Mucosa of descending colon (tissue), 3 donors: ENCODE results near the gene PNMA1. TPM values are rescaled to one million over a fixed set of nuclear protein-coding genes. Genes with fewer than 3 reads are reported as not detected.
A peak's percentile ranks its signal among the peaks of the same experiment; 100 is the strongest.

Experiments used
- ATAC-seq: fragments of 200-7000 bp; cut with Tn5 transposase; one replicate; pipeline ENCODE4 v1.9.1; 2020; ENCODE audit warnings: mild to moderate bottlenecking, moderate library complexity
- DNase-seq, 3 donors: peaks; one replicate each; pipeline ENCODE4 v3.0.0-alpha.2; 2020
- H3K36me3 ChIP-seq: fragments of 200-600 bp; one replicate; pipeline ENCODE4 v1.8.0; 2021; ENCODE audit warnings: low read depth, mild to moderate bottlenecking
- H3K4me1 ChIP-seq: fragments of 200-600 bp; one replicate; pipeline ENCODE4 v1.8.0; 2021; ENCODE audit warnings: low read depth, mild to moderate bottlenecking
- H3K4me3 ChIP-seq: fragments of 200-600 bp; one replicate; pipeline ENCODE4 v1.8.0; 2021; ENCODE audit warnings: mild to moderate bottlenecking
- H3K9me3 ChIP-seq: fragments of 200-600 bp; one replicate; pipeline ENCODE4 v1.8.0; 2021; ENCODE audit warnings: mild to moderate bottlenecking
- intact Hi-C, 2 donors: fragments of 100-400 bp; cut with DNase I in 1 of 2; cut with micrococcal nuclease in 1 of 2; formaldehyde crosslinking; loops; one replicate each; pipeline versions ENCODE4 v1.11.0 to v1.11.1; 2022; cut with DNase I, micrococcal nuclease
- total RNA-seq, 3 donors: library from RNA; stranded (reverse); fragmentation: NEBNext Ultra II Directional in 2 of 3; extraction: Animal tissue kit (Norgen Biotek cat#: 25700) in 2 of 3; gene quantifications; one replicate each; pipeline versions ENCODE4 v1.2.1 to v1.2.4, GENCODE V29; 2021 to 2023
- TF ChIP-seq, protein P1 (sequence below): fragments of 200-600 bp; IDR thresholded peaks from one replicate; pipeline ENCODE4 v1.8.0; 2022; ENCODE audit warnings: antibody characterized with exemption, mild to moderate bottlenecking
- donor health status: DM: no; HTN: no; CAD: no; lungs with moderate emphysema.
- donor health status: DM: no; HTN: no; CAD: no.
- donor health status: DM: no; HTN: yes; CAD: no.

Gene PNMA1
- total RNA-seq, 3 donors from 2014 or later: 11.7 to 70.7 (median 15.5) TPM

DNA sequence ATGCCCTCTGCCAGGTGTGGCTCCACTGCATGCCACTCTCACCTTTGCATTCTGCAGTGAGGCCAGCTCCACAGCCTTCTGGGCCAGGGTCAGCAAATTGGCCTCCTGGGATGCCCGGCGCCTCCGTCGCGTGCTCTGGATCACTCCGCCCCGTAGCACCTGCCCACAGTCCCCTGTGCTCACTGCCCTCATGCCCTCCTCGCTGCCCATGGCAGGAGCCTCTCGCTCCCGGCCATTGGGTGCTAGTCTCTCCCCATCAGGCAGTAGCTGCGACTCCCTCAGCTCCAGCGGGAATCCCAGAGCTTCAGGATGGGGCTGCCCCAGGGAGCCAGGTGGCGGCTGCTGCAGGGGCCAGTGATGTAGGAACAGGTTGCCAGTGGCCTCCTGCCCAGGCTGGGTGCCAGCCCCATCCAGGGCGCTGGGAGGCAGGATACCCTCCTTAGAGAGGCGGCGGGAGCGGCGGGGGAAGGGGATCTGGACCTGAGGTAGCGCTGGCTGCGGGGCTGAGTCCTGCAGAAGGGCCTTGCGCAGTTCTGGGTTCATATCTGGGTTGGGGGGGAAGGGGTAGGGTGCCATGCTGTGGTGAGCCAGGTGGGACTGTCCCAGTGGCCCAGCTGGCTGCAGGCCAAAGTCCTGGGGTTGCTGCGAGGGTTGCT, 24.5 kb upstream of the PNMA1 start:
- intact Hi-C loops: no loop called here
- DNase-seq (peak in 2 of 3 donors; percentile 49 to 55), ATAC-seq (no peak)
- peaks cover 41% of the 10 kb centered on the region for H3K4me1 ChIP-seq
- TF ChIP-seq, protein P1, sequence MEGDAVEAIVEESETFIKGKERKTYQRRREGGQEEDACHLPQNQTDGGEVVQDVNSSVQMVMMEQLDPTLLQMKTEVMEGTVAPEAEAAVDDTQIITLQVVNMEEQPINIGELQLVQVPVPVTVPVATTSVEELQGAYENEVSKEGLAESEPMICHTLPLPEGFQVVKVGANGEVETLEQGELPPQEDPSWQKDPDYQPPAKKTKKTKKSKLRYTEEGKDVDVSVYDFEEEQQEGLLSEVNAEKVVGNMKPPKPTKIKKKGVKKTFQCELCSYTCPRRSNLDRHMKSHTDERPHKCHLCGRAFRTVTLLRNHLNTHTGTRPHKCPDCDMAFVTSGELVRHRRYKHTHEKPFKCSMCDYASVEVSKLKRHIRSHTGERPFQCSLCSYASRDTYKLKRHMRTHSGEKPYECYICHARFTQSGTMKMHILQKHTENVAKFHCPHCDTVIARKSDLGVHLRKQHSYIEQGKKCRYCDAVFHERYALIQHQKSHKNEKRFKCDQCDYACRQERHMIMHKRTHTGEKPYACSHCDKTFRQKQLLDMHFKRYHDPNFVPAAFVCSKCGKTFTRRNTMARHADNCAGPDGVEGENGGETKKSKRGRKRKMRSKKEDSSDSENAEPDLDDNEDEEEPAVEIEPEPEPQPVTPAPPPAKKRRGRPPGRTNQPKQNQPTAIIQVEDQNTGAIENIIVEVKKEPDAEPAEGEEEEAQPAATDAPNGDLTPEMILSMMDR: no peak
- H3K9me3 ChIP-seq: no peaks in the 10 kb centered on the region
- H3K36me3 ChIP-seq: peaks cover 11% of the 10 kb centered on the region
- H3K4me3 ChIP-seq: no peak overlapping the region

DNA sequence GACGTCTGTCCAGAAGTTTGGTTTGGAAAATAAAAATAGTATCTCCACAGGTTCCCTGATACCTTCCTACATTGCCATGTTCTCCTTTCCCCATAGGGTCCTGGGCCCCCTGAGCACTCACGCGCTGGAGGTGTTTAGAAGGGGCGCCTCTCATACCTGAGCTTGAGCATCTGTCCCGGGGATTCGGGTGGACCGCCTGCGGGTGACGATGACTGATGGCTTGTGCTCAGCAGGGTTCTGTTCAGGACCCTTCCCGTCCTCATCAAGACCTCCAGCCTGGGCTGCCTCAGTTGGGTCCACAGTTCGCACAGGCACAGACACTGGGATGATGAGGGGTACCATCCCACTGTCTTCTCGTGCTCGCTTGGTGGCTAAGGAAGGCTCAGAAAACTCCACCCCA, 22.7 kb upstream of the PNMA1 start:
- Histone ChIP-seq H3K9me3 (no peaks in the 10 kb centered on the region), H3K4me3 (no peak overlapping the region), H3K4me1 (peaks cover 27% of the 10 kb centered on the region), H3K36me3 (peaks cover 11% of the 10 kb centered on the region)
- DNase-seq: peak in 1 of 3 donors; percentile 26
- intact Hi-C loops: no loop called here
- TF ChIP-seq, protein P1: no peak
- no peak for ATAC-seq

DNA sequence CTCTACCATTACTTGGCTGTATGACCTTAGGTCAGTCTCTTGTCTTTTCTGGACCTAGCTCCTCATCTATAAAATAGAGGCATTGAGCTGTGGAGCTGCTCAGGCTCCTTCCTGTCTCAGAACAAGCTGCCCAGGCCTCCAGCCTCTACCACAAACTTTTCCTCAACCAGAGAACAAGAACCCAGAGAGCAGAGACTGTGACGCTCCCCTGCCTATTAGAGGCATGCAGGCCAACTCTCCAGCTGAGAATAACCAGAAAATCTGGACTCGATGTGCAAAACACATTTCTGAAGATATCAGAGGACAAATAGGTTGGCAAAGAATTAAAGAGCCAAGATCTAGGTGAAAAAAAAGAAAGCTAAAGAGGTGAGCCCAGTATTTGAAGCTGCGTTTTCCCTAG, 17.8 kb upstream of the PNMA1 start:
- no peak for DNase-seq
- Histone ChIP-seq H3K9me3 (no peaks in the 10 kb centered on the region), H3K4me1 (peaks cover 31% of the 10 kb centered on the region), H3K36me3 (peaks cover 10% of the 10 kb centered on the region), H3K4me3 (no peak overlapping the region)
- TF ChIP-seq, protein P1: no peak
- intact Hi-C loops: no loop called here
- no peak for ATAC-seq

DNA sequence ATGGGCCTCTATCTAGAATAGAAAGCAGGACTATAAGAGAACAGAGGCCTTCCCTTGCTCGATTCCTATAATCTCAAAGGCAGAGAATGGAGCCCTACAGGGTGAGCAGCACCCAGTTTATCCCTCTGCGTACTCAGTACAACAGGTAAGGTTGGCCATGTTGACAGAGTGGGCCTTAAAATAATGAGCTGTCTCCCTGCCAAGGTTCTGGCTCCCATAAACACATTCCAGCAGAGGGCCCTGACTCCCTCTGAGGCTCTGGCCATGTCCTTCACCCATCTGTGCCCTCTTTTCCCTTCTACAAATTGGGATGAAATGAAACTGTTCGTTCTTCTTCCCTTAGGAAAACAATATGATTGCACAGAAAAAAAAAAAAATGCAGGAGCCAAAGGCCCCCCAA, 16.9 kb upstream of the PNMA1 start:
- Histone ChIP-seq H3K9me3 (no peaks in the 10 kb centered on the region), H3K36me3 (peaks cover 16% of the 10 kb centered on the region), H3K4me3 (no peak overlapping the region), H3K4me1 (peaks cover 31% of the 10 kb centered on the region)
- intact Hi-C loops: no loop called here
- DNase-seq: peak in 1 of 3 donors; percentile 47
- ATAC-seq: peak; percentile 17
- TF ChIP-seq, protein P1: no peak

DNA sequence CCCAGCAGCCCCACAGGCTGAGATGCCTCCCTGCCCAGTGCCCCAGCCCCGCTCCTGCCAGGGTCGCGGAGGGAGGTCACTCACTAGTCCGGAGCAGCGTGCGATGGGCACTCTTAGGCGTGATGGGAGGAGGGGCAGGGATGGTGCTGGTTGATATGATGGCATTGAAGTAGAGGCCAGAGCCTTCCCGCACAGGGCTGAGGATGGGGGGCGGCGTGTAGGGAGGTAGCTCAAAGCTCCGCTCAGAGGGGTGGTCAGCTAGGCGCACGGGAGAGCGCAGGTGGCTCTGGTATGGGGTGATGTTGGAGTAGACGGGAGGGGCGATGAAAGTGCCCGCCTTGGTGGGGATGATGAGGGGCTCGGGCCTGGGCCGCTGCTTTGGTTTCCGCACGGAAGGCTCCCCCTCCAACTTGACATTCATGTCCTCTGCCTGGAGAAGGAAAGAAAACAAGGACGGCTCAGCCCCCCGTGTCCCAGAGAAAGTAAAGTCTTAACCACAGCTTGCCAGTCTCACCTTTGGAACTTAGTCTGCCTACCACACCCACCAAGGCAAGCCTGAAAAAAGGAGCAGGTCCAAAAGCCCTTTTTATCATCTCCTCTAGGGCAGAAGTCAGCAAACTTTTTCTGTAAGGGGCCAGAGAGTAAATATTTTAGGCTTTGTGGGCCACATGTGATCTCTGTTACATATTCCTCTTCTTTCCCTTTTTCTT, 15.5 kb upstream of the PNMA1 start:
- ATAC-seq: peak; percentile 55
- TF ChIP-seq, protein P1: no peak
- peak; percentile 43 to 62 (median 58) for DNase-seq
- Histone ChIP-seq H3K36me3 (peaks cover 15% of the 10 kb centered on the region), H3K9me3 (no peaks in the 10 kb centered on the region), H3K4me1 (peaks cover 31% of the 10 kb centered on the region), H3K4me3 (no peak overlapping the region)
- intact Hi-C loops: loop anchor here (5.0 kb wide), 1 partner anchor 98 kb away; no protein-coding TSS in a partner anchor
